Hematopoietic multipotent progenitor cell (in vitro differentiated cells): ENCODE results near the gene CALML4. TPM values are rescaled to one million over a fixed set of nuclear protein-coding genes. Genes with fewer than 3 reads are reported as not detected.
"Not testable (repeated sequence)": the region's sequence is repeated elsewhere in the genome, so short reads cannot be mapped to it uniquely, and the experiment has no call there.

Experiments used
- DNase-seq, 3 donors: peaks; one replicate each; pipeline ENCODE4 v3.0.0-alpha.2; 2011 to 2015; ENCODE audit warnings: low read depth in 2 of 3, low spot score in 2 of 3
- total RNA-seq: library from RNA; depleted of rRNA; stranded (reverse); fragments of >200 nt; gene quantifications from one replicate; pipeline ENCODE4 v1.2.3, GENCODE V29; 2012

Gene CALML4
- total RNA-seq, 1 donor: 9.7 TPM

GRCh38 chr15:68209272-68209671 lies 4.1 kb upstream of the CALML4 start:
- DNase-seq: no peak

GRCh38 chr15:68208636-68209240 lies 3.6 kb upstream of the CALML4 start:
- no peak for DNase-seq

- no peak for DNase-seq
Observed at GRCh38 chr15:68208136-68208535, 3.0 kb upstream of the CALML4 start.

- DNase-seq: no peak
Observed at GRCh38 chr15:68207176-68207935, 2.2 kb upstream of the CALML4 start.

- no peak for DNase-seq
Observed at GRCh38 chr15:68206711-68207151, 1.6 kb upstream of the CALML4 start.

GRCh38 chr15:68205954-68206539 lies 915 bp upstream of the CALML4 start:
- DNase-seq: no peak

- DNase-seq: no peak
Observed at GRCh38 chr15:68205558-68205944, 419 bp upstream of the CALML4 start.

GRCh38 chr15:68204361-68204760 lies 771 bp downstream of the CALML4 start:
- DNase-seq: no peak

- DNase-seq: no peak
Observed at GRCh38 chr15:68203956-68204355, 1.2 kb downstream of the CALML4 start.

GRCh38 chr15:68203486-68203885 lies 1.6 kb downstream of the CALML4 start:
- DNase-seq: no peak

GRCh38 chr15:68202994-68203393 lies 2.1 kb downstream of the CALML4 start:
- not testable (repeated sequence) for DNase-seq

- no peak for DNase-seq
Observed at GRCh38 chr15:68201879-68202261, 3.3 kb downstream of the CALML4 start.

- no peak for DNase-seq
Observed at GRCh38 chr15:68201153-68201878, 3.8 kb downstream of the CALML4 start.

- no peak for DNase-seq
Observed at GRCh38 chr15:68200016-68200861, 4.9 kb downstream of the CALML4 start.

GRCh38 chr15:68199340-68199739 lies 5.8 kb downstream of the CALML4 start:
- no peak for DNase-seq

- DNase-seq: no peak
Observed at GRCh38 chr15:68197661-68198437, 7.3 kb downstream of the CALML4 start.

GRCh38 chr15:68197170-68197492 lies 8.0 kb downstream of the CALML4 start:
- no peak for DNase-seq

GRCh38 chr15:68196445-68197169 lies 8.5 kb downstream of the CALML4 start:
- DNase-seq: no peak
